Stomach (tissue), 4 donors: Measurements from ENCODE around the gene POU4F2.

Experiments
- CTCF ChIP-seq, 7 experiments: fragments of 450-650 bp in 4 of 7; fragments of 200-600 bp in 3 of 7; sonication (generic) in 3 of 7; IDR thresholded peaks; one replicate each; pipeline ENCODE4 v1.5.1; 2016 to 2019; ENCODE audit warnings: antibody characterized with exemption in 7 of 7, control low read depth in 2 of 7, mild to moderate bottlenecking in 1 of 7
- EP300 ChIP-seq: sonication (generic); formaldehyde crosslinking; IDR thresholded peaks from one replicate; pipeline ENCODE4 v1.6.1; 2017; ENCODE audit warnings: antibody characterized with exemption
- POLR2A ChIP-seq, 4 donors: fragments of 450-650 bp; IDR thresholded peaks; one replicate each; pipeline ENCODE4 v1.6.1; 2016; ENCODE audit warnings: antibody characterized with exemption in 4 of 4, control low read depth in 2 of 4, mild to moderate bottlenecking in 1 of 4, moderate library complexity in 1 of 4
- POLR2AphosphoS5 ChIP-seq, 3 donors: sonication (generic); formaldehyde crosslinking; IDR thresholded peaks; one replicate each; pipeline ENCODE4 v1.6.1; 2016; ENCODE audit warnings: antibody characterized with exemption in 3 of 3

GRCh38 chr4:146646593-146647325 lies 8.1 kb downstream of the POU4F2 start:
- no peak for TF ChIP-seq EP300
- no peak for TF ChIP-seq CTCF (IDR thresholded peaks at IDR 0.05)
- no peak for TF ChIP-seq POLR2AphosphoS5 (IDR thresholded peaks at IDR 0.05)
- TF ChIP-seq POLR2A (IDR thresholded peaks at IDR 0.05), result no peak
